ENCODE measurements around the gene SREBF2. TPM values are rescaled to one million over a fixed set of nuclear protein-coding genes. Genes with fewer than 3 reads are reported as not detected.

Gene SREBF2
- total and polyA plus RNA-seq, 9 of the 15 experiments (the other 6 are each of a cell fraction or from before 2014, with no cell fraction given) = 1.1 to 84.2 (median 26.9) TPM

- no peak for TF ChIP-seq STAT6 (CRISPR knock-in tag; IDR thresholded peaks at IDR 0.05)
These were observed 119.8 kb downstream of the SREBF2 start (continued) for GRCh38 chr22:41952713-41953112.

MicroRNAs encoded within 50 kb of the gene (microRNA counts, 767-probe panel; counts per million panel counts)
- 3,967 counts per million, percentile 81 among the panel's probes with 10 or more counts for microRNA hsa-miR-33a-5p

Small RNAs within 50 kb of the gene (microRNA-seq; reads per million reads assigned to microRNA genes)
- 74.3 reads per million, percentile 77 among the genes with 10 or more reads in this experiment for gene MIR33A (ENCODE audit: borderline microRNAs expressed)

Small RNAs within 50 kb of the gene (small RNA-seq; reads per million reads assigned to genes)
- gene MIR33A = 5.4 reads per million, percentile 93 among the genes with 10 or more reads in this experiment

Other genes starting within 250 kb of the SREBF2 start
Only the 7 nearest of the 14 such genes appear.
- 193 and 196 TPM in 2 replicates for gene SNU13, start 144.2 kb upstream of the SREBF2 start, total RNA-seq (2014; rRNA removed)
- 147 and 185 TPM in 2 replicates for gene SNU13, start 144.2 kb upstream of the SREBF2 start, total RNA-seq (2014; rRNA removed; fragmentation: Illumina TruSeq; extraction: Trizol)
- 179 and 193 TPM in 2 replicates for gene SNU13, start 144.2 kb upstream of the SREBF2 start, total RNA-seq (2015; rRNA removed; fragmentation: Illumina TruSeq; extraction: Trizol)
- gene SNU13, start 144.2 kb upstream of the SREBF2 start, total RNA-seq (2021) = 279 and 283 TPM in 2 replicates
- 243 and 271 TPM in 2 replicates for gene SNU13, start 144.2 kb upstream of the SREBF2 start, polyA plus RNA-seq (2011; rRNA removed)
- gene SNU13, start 144.2 kb upstream of the SREBF2 start, polyA plus RNA-seq (2014; fragmentation: Illumina TruSeq; extraction: Trizol) = 294 and 334 TPM in 2 replicates
- gene SNU13, start 144.2 kb upstream of the SREBF2 start, polyA plus RNA-seq (2014; fragmentation: Nextera tagmentation; extraction: Ambion mirVana) = 100 to 1,000 TPM; 884 to 981 TPM
- gene SNU13, start 144.2 kb upstream of the SREBF2 start, polyA plus RNA-seq (2014; rRNA removed) = 286 and 317 TPM in 2 replicates
- 0.18 TPM in 1 of 2 replicates, not detected in the other for gene MEI1, start 133.6 kb upstream of the SREBF2 start, total RNA-seq (2014; rRNA removed)
- gene MEI1, start 133.6 kb upstream of the SREBF2 start, total RNA-seq (2014; rRNA removed; fragmentation: Illumina TruSeq; extraction: Trizol) = not detected in 2 replicates
- 0.75 TPM in 1 of 2 replicates, not detected in the other for gene MEI1, start 133.6 kb upstream of the SREBF2 start, total RNA-seq (2015; rRNA removed; fragmentation: Illumina TruSeq; extraction: Trizol)
- 0.31 and 0.47 TPM in 2 replicates for gene MEI1, start 133.6 kb upstream of the SREBF2 start, total RNA-seq (2021)
- 0.33 and 0.61 TPM in 2 replicates for gene MEI1, start 133.6 kb upstream of the SREBF2 start, polyA plus RNA-seq (2011; rRNA removed)
- 0.16 and 0.17 TPM in 2 replicates for gene MEI1, start 133.6 kb upstream of the SREBF2 start, polyA plus RNA-seq (2014; fragmentation: Illumina TruSeq; extraction: Trizol)
- under 1 TPM; 0.08 to 0.18 TPM for gene MEI1, start 133.6 kb upstream of the SREBF2 start, polyA plus RNA-seq (2014; fragmentation: Nextera tagmentation; extraction: Ambion mirVana)
- gene MEI1, start 133.6 kb upstream of the SREBF2 start, polyA plus RNA-seq (2014; rRNA removed) = 0.15 and 0.68 TPM in 2 replicates
- gene CCDC134, start 32.4 kb upstream of the SREBF2 start, total RNA-seq (2014; rRNA removed) = 6.9 and 11.7 TPM in 2 replicates
- gene CCDC134, start 32.4 kb upstream of the SREBF2 start, total RNA-seq (2014; rRNA removed; fragmentation: Illumina TruSeq; extraction: Trizol) = 6.3 and 7.7 TPM in 2 replicates
- gene CCDC134, start 32.4 kb upstream of the SREBF2 start, total RNA-seq (2015; rRNA removed; fragmentation: Illumina TruSeq; extraction: Trizol) = 9.2 and 9.5 TPM in 2 replicates
- gene CCDC134, start 32.4 kb upstream of the SREBF2 start, total RNA-seq (2021) = 11.9 and 12.4 TPM in 2 replicates
- 5.0 and 5.1 TPM in 2 replicates for gene CCDC134, start 32.4 kb upstream of the SREBF2 start, polyA plus RNA-seq (2011; rRNA removed)
- gene CCDC134, start 32.4 kb upstream of the SREBF2 start, polyA plus RNA-seq (2014; fragmentation: Illumina TruSeq; extraction: Trizol) = 4.2 and 5.3 TPM in 2 replicates
- under 1 TPM; 0.56 to 0.99 TPM for gene CCDC134, start 32.4 kb upstream of the SREBF2 start, polyA plus RNA-seq (2014; fragmentation: Nextera tagmentation; extraction: Ambion mirVana)
- gene CCDC134, start 32.4 kb upstream of the SREBF2 start, polyA plus RNA-seq (2014; rRNA removed) = 5.2 and 6.8 TPM in 2 replicates
- gene SHISA8, start 82.0 kb downstream of the SREBF2 start, total RNA-seq (2014; rRNA removed) = 1.1 and 1.4 TPM in 2 replicates
- not detected in 2 replicates for gene SHISA8, start 82.0 kb downstream of the SREBF2 start, total RNA-seq (2014; rRNA removed; fragmentation: Illumina TruSeq; extraction: Trizol)
- gene SHISA8, start 82.0 kb downstream of the SREBF2 start, total RNA-seq (2015; rRNA removed; fragmentation: Illumina TruSeq; extraction: Trizol) = not detected in 2 replicates
- 2.2 TPM in 2 replicates for gene SHISA8, start 82.0 kb downstream of the SREBF2 start, total RNA-seq (2021)
- gene SHISA8, start 82.0 kb downstream of the SREBF2 start, polyA plus RNA-seq (2011; rRNA removed) = 0.08 and 0.15 TPM in 2 replicates
- not detected in 2 replicates for gene SHISA8, start 82.0 kb downstream of the SREBF2 start, polyA plus RNA-seq (2014; fragmentation: Illumina TruSeq; extraction: Trizol)
- gene SHISA8, start 82.0 kb downstream of the SREBF2 start, polyA plus RNA-seq (2014; fragmentation: Nextera tagmentation; extraction: Ambion mirVana) = under 1 TPM in 1 of 2 experiments, not detected in 1; 0.07 TPM
- gene SHISA8, start 82.0 kb downstream of the SREBF2 start, polyA plus RNA-seq (2014; rRNA removed) = 0.50 and 3.3 TPM in 2 replicates
- 0.50 and 0.69 TPM in 2 replicates for gene TNFRSF13C, start 93.7 kb downstream of the SREBF2 start, total RNA-seq (2014; rRNA removed)
- gene TNFRSF13C, start 93.7 kb downstream of the SREBF2 start, total RNA-seq (2014; rRNA removed; fragmentation: Illumina TruSeq; extraction: Trizol) = 0.44 and 0.48 TPM in 2 replicates
- 0.30 and 0.47 TPM in 2 replicates for gene TNFRSF13C, start 93.7 kb downstream of the SREBF2 start, total RNA-seq (2015; rRNA removed; fragmentation: Illumina TruSeq; extraction: Trizol)
- 1.5 and 1.9 TPM in 2 replicates for gene TNFRSF13C, start 93.7 kb downstream of the SREBF2 start, total RNA-seq (2021)
- gene TNFRSF13C, start 93.7 kb downstream of the SREBF2 start, polyA plus RNA-seq (2011; rRNA removed) = 0.53 and 1.3 TPM in 2 replicates
- gene TNFRSF13C, start 93.7 kb downstream of the SREBF2 start, polyA plus RNA-seq (2014; fragmentation: Illumina TruSeq; extraction: Trizol) = 0.59 and 0.66 TPM in 2 replicates
- under 1 TPM; 0.08 to 0.13 TPM for gene TNFRSF13C, start 93.7 kb downstream of the SREBF2 start, polyA plus RNA-seq (2014; fragmentation: Nextera tagmentation; extraction: Ambion mirVana)
- 1.1 and 1.3 TPM in 2 replicates for gene TNFRSF13C, start 93.7 kb downstream of the SREBF2 start, polyA plus RNA-seq (2014; rRNA removed)
- 67.7 and 77.1 TPM in 2 replicates for gene CENPM, start 114.0 kb downstream of the SREBF2 start, total RNA-seq (2014; rRNA removed)
- gene CENPM, start 114.0 kb downstream of the SREBF2 start, total RNA-seq (2014; rRNA removed; fragmentation: Illumina TruSeq; extraction: Trizol) = 9.9 and 11.3 TPM in 2 replicates
- gene CENPM, start 114.0 kb downstream of the SREBF2 start, total RNA-seq (2015; rRNA removed; fragmentation: Illumina TruSeq; extraction: Trizol) = 32.3 and 33.8 TPM in 2 replicates
- gene CENPM, start 114.0 kb downstream of the SREBF2 start, total RNA-seq (2021) = 36.2 and 37.4 TPM in 2 replicates
- 18.8 and 25.3 TPM in 2 replicates for gene CENPM, start 114.0 kb downstream of the SREBF2 start, polyA plus RNA-seq (2011; rRNA removed)
- 23.6 and 41.3 TPM in 2 replicates for gene CENPM, start 114.0 kb downstream of the SREBF2 start, polyA plus RNA-seq (2014; fragmentation: Illumina TruSeq; extraction: Trizol)
- 10 to 100 TPM; 19.3 to 36.7 TPM for gene CENPM, start 114.0 kb downstream of the SREBF2 start, polyA plus RNA-seq (2014; fragmentation: Nextera tagmentation; extraction: Ambion mirVana)
- gene CENPM, start 114.0 kb downstream of the SREBF2 start, polyA plus RNA-seq (2014; rRNA removed) = 49.6 and 53.0 TPM in 2 replicates
- not detected in 2 replicates for gene SEPTIN3, start 136.3 kb downstream of the SREBF2 start, total RNA-seq (2014; rRNA removed)
- not detected in 2 replicates for gene SEPTIN3, start 136.3 kb downstream of the SREBF2 start, total RNA-seq (2014; rRNA removed; fragmentation: Illumina TruSeq; extraction: Trizol)
- gene SEPTIN3, start 136.3 kb downstream of the SREBF2 start, total RNA-seq (2015; rRNA removed; fragmentation: Illumina TruSeq; extraction: Trizol) = not detected in 2 replicates
- gene SEPTIN3, start 136.3 kb downstream of the SREBF2 start, total RNA-seq (2021) = not detected in 2 replicates
- 0.06 and 0.08 TPM in 2 replicates for gene SEPTIN3, start 136.3 kb downstream of the SREBF2 start, polyA plus RNA-seq (2011; rRNA removed)
- gene SEPTIN3, start 136.3 kb downstream of the SREBF2 start, polyA plus RNA-seq (2014; fragmentation: Illumina TruSeq; extraction: Trizol) = not detected in 2 replicates
- gene SEPTIN3, start 136.3 kb downstream of the SREBF2 start, polyA plus RNA-seq (2014; fragmentation: Nextera tagmentation; extraction: Ambion mirVana) = not detected
- not detected in 2 replicates for gene SEPTIN3, start 136.3 kb downstream of the SREBF2 start, polyA plus RNA-seq (2014; rRNA removed)